BE2C (cell line): Measurements from ENCODE around the gene WBP2.

Experiments used
- DNase-seq: peaks from one replicate; pipeline ENCODE4 v3.0.0-alpha.2; 2020
- H3K27me3 ChIP-seq: fragments of 250-450 bp; sonication (Bioruptor Pico); 2 replicates; pipeline ENCODE4 v1.5.1; 2020; ENCODE audit warnings: mild to moderate bottlenecking
- H3K36me3 ChIP-seq: fragments of 250-450 bp; sonication (Bioruptor Pico); 2 replicates; pipeline ENCODE4 v1.5.1; 2020; ENCODE audit warnings: mild to moderate bottlenecking
- H3K4me1 ChIP-seq: fragments of 250-450 bp; sonication (Bioruptor Pico); 2 replicates; pipeline ENCODE4 v1.5.1; 2020
- H3K4me3 ChIP-seq: 2 replicates; pipeline ENCODE4 v1.5.1; 2011; ENCODE audit warnings: low read depth, low read length
- H3K9me3 ChIP-seq: fragments of 250-450 bp; sonication (Bioruptor Pico); 2 replicates; pipeline ENCODE4 v1.5.1; 2020
- CTCF ChIP-seq: IDR thresholded peaks from 2 replicates; pipeline ENCODE4 v1.5.1; 2012; ENCODE audit warnings: mild to moderate bottlenecking, low read depth, low read length

Gene WBP2

GRCh38 chr17:75849724-75850123, 5.4 kb downstream of the WBP2 start:
- Histone ChIP-seq H3K4me3 (no peak overlapping the region), H3K4me1 (peaks cover 16% of the 10 kb centered on the region), H3K27me3 (no peaks in the 10 kb centered on the region), H3K36me3 (peaks cover 18% of the 10 kb centered on the region), H3K9me3 (no peaks in the 10 kb centered on the region)
- no peak for DNase-seq
- no peak for TF ChIP-seq CTCF

- TF ChIP-seq CTCF: no peak
- H3K4me1 ChIP-seq: peaks cover 12% of the 10 kb centered on the region
- DNase-seq: no peak
- peaks cover 18% of the 10 kb centered on the region for H3K36me3 ChIP-seq
- H3K27me3 ChIP-seq: no peaks in the 10 kb centered on the region
- H3K4me3 ChIP-seq: no peak overlapping the region
- no peaks in the 10 kb centered on the region for H3K9me3 ChIP-seq
Observed at GRCh38 chr17:75849279-75849646, 5.9 kb downstream of the WBP2 start.

GRCh38 chr17:75848523-75849278, 6.4 kb downstream of the WBP2 start:
- H3K4me3 ChIP-seq: no peak overlapping the region
- peak; percentile 88 for TF ChIP-seq CTCF
- H3K36me3 ChIP-seq: peaks cover 18% of the 10 kb centered on the region
- DNase-seq: peak; percentile 86
- no peaks in the 10 kb centered on the region for H3K9me3 ChIP-seq
- H3K27me3 ChIP-seq: no peaks in the 10 kb centered on the region
- peaks cover 15% of the 10 kb centered on the region for H3K4me1 ChIP-seq

GRCh38 chr17:75847614-75848522, 7.3 kb downstream of the WBP2 start:
- DNase-seq: no peak
- Histone ChIP-seq H3K27me3 (no peaks in the 10 kb centered on the region), H3K4me1 (peaks cover 15% of the 10 kb centered on the region), H3K9me3 (no peaks in the 10 kb centered on the region), H3K36me3 (peaks cover 18% of the 10 kb centered on the region), H3K4me3 (no peak overlapping the region)
- no peak for TF ChIP-seq CTCF

GRCh38 chr17:75846692-75847613, 8.2 kb downstream of the WBP2 start:
- no peaks in the 10 kb centered on the region for H3K9me3 ChIP-seq
- no peak for TF ChIP-seq CTCF
- no peaks in the 10 kb centered on the region for H3K27me3 ChIP-seq
- H3K4me1 ChIP-seq: peaks cover 15% of the 10 kb centered on the region
- peaks cover 18% of the 10 kb centered on the region for H3K36me3 ChIP-seq
- no peak overlapping the region for H3K4me3 ChIP-seq
- no peak for DNase-seq
